Measurements from ENCODE around the gene KIF24. TPM values are rescaled to one million over a fixed set of nuclear protein-coding genes. Genes with fewer than 3 reads are reported as not detected.
"Not testable (repeated sequence)": the region's sequence is repeated elsewhere in the genome, so short reads cannot be mapped to it uniquely, and the experiment has no call there.

KIF24 gene
- total RNA-seq, 3 donors from 2014 or later (not counting 1 experiment from before 2014, with no cell fraction given): 0.28 to 0.50 (median 0.30) TPM

- no peak overlapping the region for H3K27ac Mint-ChIP-seq
- H3K27me3 Mint-ChIP-seq (ENCODE audit: low read depth in 2 of 2): no peaks in the 10 kb centered on the region
- H3K27me3 ChIP-seq (ENCODE audit: control insufficient read depth, insufficient read depth, low read length): no peaks in the 10 kb centered on the region
- H3K4me1 ChIP-seq (ENCODE audit: control insufficient read depth, insufficient read depth, low read length): no peaks in the 10 kb centered on the region
- intact Hi-C loops (cut with micrococcal nuclease): no loop called here
- no peak for TF ChIP-seq CTCF (IDR thresholded peaks at IDR 0.05)
- H3K9me3 ChIP-seq (ENCODE audit: control insufficient read depth, insufficient read depth, low read length): no peaks in the 10 kb centered on the region
- 87% methylated on average over 4 of the region's 4 CpGs for WGBS (ENCODE audit: insufficient coverage)
- DNase-seq (no peak), ATAC-seq (peak in 1 of 3 donors; percentile 17)
- no peaks in the 10 kb centered on the region for H3K9me3 Mint-ChIP-seq
- H3K4me1 Mint-ChIP-seq: no peaks in the 10 kb centered on the region
- no peaks in the 10 kb centered on the region for H3K36me3 ChIP-seq (ENCODE audit: control insufficient read depth, insufficient read depth, low read length)
- H3K4me3 ChIP-seq (ENCODE audit: low read length): no peak overlapping the region
- H3K27ac ChIP-seq (ENCODE audit: low read length): no peak overlapping the region
- H3K36me3 Mint-ChIP-seq: no peaks in the 10 kb centered on the region
- H3K4me3 Mint-ChIP-seq: no peak overlapping the region
Measured at GRCh38 chr9:34362614-34363214, 33.6 kb upstream of the KIF24 start.

DNA sequence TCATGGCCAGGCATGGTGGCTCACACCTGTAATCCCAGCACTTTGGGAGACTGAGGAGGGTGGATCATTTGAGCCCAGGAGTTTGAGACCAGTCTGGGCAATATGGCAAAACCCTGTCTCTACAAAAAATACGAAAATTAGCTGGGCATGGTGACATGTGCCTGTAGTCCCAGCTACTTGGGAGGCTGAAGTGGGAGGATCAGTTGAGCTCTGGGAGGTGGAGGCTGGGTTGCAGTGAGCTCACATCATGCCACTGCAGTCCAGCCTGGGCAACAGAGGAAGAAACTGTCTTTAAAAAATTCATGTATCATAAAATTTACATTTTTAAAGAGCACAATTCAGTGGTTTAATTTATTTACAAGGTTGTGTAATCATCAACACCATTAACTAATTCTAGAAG, 23.9 kb upstream of the KIF24 start:
- not testable (repeated sequence) for ATAC-seq; H3K27me3 Mint-ChIP-seq (ENCODE audit: low read depth in 2 of 2)
- WGBS (ENCODE audit: insufficient coverage): 95% methylated on average over 1 of the region's 1 CpG

GRCh38 chr9:34352122-34352652, 23.1 kb upstream of the KIF24 start:
- H3K9me3 Mint-ChIP-seq; H3K27ac ChIP-seq (ENCODE audit: low read length); H3K4me1 ChIP-seq (ENCODE audit: control insufficient read depth, insufficient read depth, low read length); H3K4me3 ChIP-seq (ENCODE audit: low read length); DNase-seq; H3K36me3 ChIP-seq (ENCODE audit: control insufficient read depth, insufficient read depth, low read length); H3K27me3 Mint-ChIP-seq (ENCODE audit: low read depth in 2 of 2); ATAC-seq; H3K9me3 ChIP-seq (ENCODE audit: control insufficient read depth, insufficient read depth, low read length); H3K4me3 Mint-ChIP-seq; intact Hi-C loops (cut with micrococcal nuclease); H3K27me3 ChIP-seq (ENCODE audit: control insufficient read depth, insufficient read depth, low read length); H3K27ac Mint-ChIP-seq; H3K4me1 Mint-ChIP-seq: not testable (repeated sequence)
- peaks cover 20% of the 10 kb centered on the region for H3K36me3 Mint-ChIP-seq
- 92% methylated on average over 5 of the region's 7 CpGs for WGBS (ENCODE audit: insufficient coverage)

More for the DNA sequence above, 23.9 kb upstream of the KIF24 start:
- H3K27ac Mint-ChIP-seq; H3K4me1 Mint-ChIP-seq; H3K9me3 ChIP-seq (ENCODE audit: control insufficient read depth, insufficient read depth, low read length); H3K9me3 Mint-ChIP-seq; H3K4me3 ChIP-seq (ENCODE audit: low read length); H3K27ac ChIP-seq (ENCODE audit: low read length); H3K4me3 Mint-ChIP-seq; DNase-seq; H3K4me1 ChIP-seq (ENCODE audit: control insufficient read depth, insufficient read depth, low read length); H3K27me3 ChIP-seq (ENCODE audit: control insufficient read depth, insufficient read depth, low read length); intact Hi-C loops (cut with micrococcal nuclease); H3K36me3 ChIP-seq (ENCODE audit: control insufficient read depth, insufficient read depth, low read length): not testable (repeated sequence)
- peaks cover 20% of the 10 kb centered on the region for H3K36me3 Mint-ChIP-seq

- TF ChIP-seq CTCF (IDR thresholded peaks at IDR 0.05): no peak
- H3K4me1 Mint-ChIP-seq: no peaks in the 10 kb centered on the region
- Histone ChIP-seq H3K36me3 (ENCODE audit: control insufficient read depth, insufficient read depth, low read length) (no peaks in the 10 kb centered on the region), H3K9me3 (ENCODE audit: control insufficient read depth, insufficient read depth, low read length) (no peaks in the 10 kb centered on the region), H3K4me3 (ENCODE audit: low read length) (no peak overlapping the region), H3K4me1 (ENCODE audit: control insufficient read depth, insufficient read depth, low read length) (no peaks in the 10 kb centered on the region), H3K27ac (ENCODE audit: low read length) (no peak overlapping the region), H3K27me3 (ENCODE audit: control insufficient read depth, insufficient read depth, low read length) (no peaks in the 10 kb centered on the region)
- peaks cover 5% of the 10 kb centered on the region for H3K36me3 Mint-ChIP-seq
- no peak for DNase-seq
- no peaks in the 10 kb centered on the region for H3K27me3 Mint-ChIP-seq (ENCODE audit: low read depth in 2 of 2)
- intact Hi-C loops (cut with micrococcal nuclease): no loop called here
- 100% methylated on average over 2 of the region's 3 CpGs for WGBS (ENCODE audit: insufficient coverage)
- ATAC-seq: no peak
- no peak overlapping the region for H3K4me3 Mint-ChIP-seq
- no peak overlapping the region for H3K27ac Mint-ChIP-seq
- H3K9me3 Mint-ChIP-seq: no peaks in the 10 kb centered on the region
Measured at GRCh38 chr9:34349324-34349723, 20.3 kb upstream of the KIF24 start.
